NB4 (cell line): ENCODE results near the gene FBXW11.
A peak's percentile ranks its signal among the peaks of the same experiment; 100 is the strongest.

Experiments
- DNase-seq: peaks from one replicate; pipeline ENCODE4 v3.0.0; 2010; ENCODE audit warnings: low read depth
- H3K4me3 ChIP-seq: one replicate; pipeline ENCODE4 v1.5.1; 2011; ENCODE audit warnings: mild to moderate bottlenecking, low read depth, low read length, moderate library complexity
- CTCF ChIP-seq: IDR thresholded peaks from one replicate; pipeline ENCODE4 v1.5.1; 2012; ENCODE audit warnings: low read depth, low read length
- MAX ChIP-seq: IDR thresholded peaks from 2 replicates; pipeline ENCODE4 v1.6.1; 2011; ENCODE audit warnings: low read depth, low read length
- MYC ChIP-seq: IDR thresholded peaks from 2 replicates; pipeline ENCODE4 v1.6.1; 2011; ENCODE audit warnings: low read depth, low read length
- POLR2A ChIP-seq: IDR thresholded peaks from 2 replicates; pipeline ENCODE4 v1.6.1; 2011; ENCODE audit warnings: mild to moderate bottlenecking; ENCODE audit not compliant: insufficient read length; ENCODE audit errors: extremely low read depth

The FBXW11 gene

GRCh38 chr5:171867786-171868185, 138.7 kb downstream of the FBXW11 start:
- no peak overlapping the region for H3K4me3 ChIP-seq
- no peak for DNase-seq
- no peak for TF ChIP-seq MYC
- no peak for TF ChIP-seq POLR2A
- TF ChIP-seq MAX, result no peak
- no peak for TF ChIP-seq CTCF

- H3K4me3 ChIP-seq, result no peak overlapping the region
- peak; percentile 59 for DNase-seq
- no peak for TF ChIP-seq CTCF
Observed at GRCh38 chr5:171865471-171865870, 141.0 kb downstream of the FBXW11 start.

GRCh38 chr5:171863935-171864334, 142.5 kb downstream of the FBXW11 start:
- TF ChIP-seq MYC (no peak), POLR2A (no peak), MAX (no peak), CTCF (no peak)
- no peak for DNase-seq
- H3K4me3 ChIP-seq, result no peak overlapping the region

GRCh38 chr5:171862624-171863023, 143.8 kb downstream of the FBXW11 start:
- no peak for DNase-seq

GRCh38 chr5:171861381-171861780, 145.1 kb downstream of the FBXW11 start:
- H3K4me3 ChIP-seq, result no peak overlapping the region
- TF ChIP-seq CTCF (no peak), MAX (no peak)
- no peak for DNase-seq

More at GRCh38 chr5:171862624-171863023, 143.8 kb downstream of the FBXW11 start:
- no peak overlapping the region for H3K4me3 ChIP-seq
- TF ChIP-seq CTCF (no peak), MYC (no peak), POLR2A (no peak), MAX (no peak)

- TF ChIP-seq MAX (no peak), POLR2A (no peak), MYC (no peak), CTCF (peak; percentile 43)
- H3K4me3 ChIP-seq, result no peak overlapping the region
- DNase-seq, result peak; percentile 48
Observed at GRCh38 chr5:171858303-171858702, 148.1 kb downstream of the FBXW11 start.
